HG02981 (cell line): ENCODE data around the gene RBBP8NL.
"Not testable (repeated sequence)": the region's sequence is repeated elsewhere in the genome, so short reads cannot be mapped to it uniquely, and the experiment has no call there.

Experiments
- ATAC-seq: cut with Tn5 transposase; IDR thresholded peaks from one replicate; pipeline ENCODE4 v1.9.1; 2021; ENCODE audit warnings: mild to moderate bottlenecking, moderate library complexity; ENCODE audit not compliant: unreplicated experiment

RBBP8NL gene

DNA sequence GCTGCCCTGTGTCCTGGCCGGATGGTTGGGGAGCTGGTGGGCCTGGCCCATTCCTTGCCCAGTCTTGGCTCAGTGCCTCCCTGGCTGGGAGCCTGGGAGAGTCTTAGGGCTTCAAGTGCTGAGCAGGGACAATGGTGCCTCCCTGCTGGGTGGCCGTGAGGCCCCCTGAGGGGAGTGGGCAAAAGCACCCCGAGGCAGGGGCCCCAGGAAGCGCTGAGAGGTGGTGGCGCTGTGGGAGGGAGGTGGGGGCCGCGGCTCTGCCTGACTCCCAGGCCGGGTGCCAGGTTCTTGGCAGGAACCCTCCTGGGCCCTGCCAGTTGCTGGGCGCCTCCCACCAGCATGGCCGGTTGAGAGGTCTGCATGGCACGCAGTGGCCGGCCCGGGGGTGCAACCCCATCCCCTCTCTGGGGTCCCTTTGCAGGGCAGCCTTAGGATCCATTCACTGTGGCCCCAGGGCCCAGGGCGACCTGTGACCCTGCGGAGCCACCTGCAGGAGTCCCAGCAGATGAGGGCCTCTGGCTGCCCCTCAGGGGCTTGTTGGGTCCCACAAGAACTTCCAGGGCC, 49.6 kb downstream of the RBBP8NL start:
- no peak for ATAC-seq

DNA sequence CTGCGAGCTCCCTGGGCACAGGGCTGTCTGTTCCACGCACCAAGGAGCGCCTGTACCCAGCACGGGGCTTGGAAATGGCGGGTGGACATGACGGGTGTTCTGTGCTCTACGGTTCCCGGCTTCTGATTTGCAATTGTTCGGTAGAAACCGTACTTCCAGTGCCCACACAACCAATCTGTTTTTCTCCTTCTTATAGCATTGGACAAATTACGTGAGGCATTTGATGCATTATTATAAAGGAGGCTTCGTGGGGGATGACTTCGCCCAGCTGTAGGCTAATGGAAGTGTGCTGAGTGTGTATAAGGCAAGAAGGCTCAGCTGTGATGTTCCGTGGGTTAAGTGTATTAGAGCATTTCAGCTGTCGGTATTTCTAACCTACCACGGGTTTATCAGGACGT, 50.3 kb downstream of the RBBP8NL start:
- ATAC-seq = no peak

DNA sequence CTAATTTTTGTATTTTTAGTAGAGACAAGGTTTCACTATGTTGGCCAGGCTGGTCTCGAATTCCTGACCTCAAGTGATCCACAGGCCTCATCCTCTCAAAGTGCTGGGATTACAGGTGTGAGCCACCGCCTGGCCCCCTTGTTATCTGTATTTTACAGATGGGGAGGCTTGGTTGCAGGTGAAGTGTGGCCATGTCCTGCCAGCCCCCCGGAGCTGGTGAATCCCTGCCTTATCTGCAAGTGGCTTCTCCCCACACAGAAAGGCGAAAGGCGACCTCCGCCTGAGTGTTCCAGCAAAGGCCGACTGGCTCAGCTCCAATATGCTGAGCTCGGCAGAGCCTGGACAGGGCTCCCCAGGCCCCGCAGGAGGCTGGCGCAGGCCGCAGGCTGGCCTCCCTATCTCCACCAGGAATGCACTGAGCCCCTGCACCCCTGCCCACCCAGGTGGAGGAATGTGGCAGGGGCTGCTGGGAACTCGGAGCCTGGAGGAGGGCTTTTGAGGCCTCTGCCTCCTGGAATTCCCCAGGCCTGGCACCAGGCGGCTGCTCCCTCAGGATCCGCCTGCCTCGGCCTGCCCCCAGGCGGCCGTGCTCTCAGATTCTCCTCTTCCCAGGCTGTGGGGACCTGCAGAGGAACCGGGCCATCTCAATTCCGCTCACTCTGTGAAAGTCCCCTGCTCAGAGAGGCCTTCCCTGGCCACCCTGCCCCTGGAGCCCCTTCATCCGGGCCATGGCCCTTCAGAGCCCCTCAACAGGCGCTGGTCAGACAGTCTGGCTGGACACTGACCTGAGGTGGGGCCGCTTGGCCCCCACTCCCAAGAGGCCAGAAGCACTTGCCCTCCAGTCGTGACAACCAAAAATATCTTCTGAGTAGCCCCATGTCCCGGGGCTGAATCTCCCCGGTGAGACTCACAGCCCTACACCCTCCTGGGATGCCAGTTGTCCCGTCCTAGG, 51.0 kb downstream of the RBBP8NL start:
- no peak for ATAC-seq

DNA sequence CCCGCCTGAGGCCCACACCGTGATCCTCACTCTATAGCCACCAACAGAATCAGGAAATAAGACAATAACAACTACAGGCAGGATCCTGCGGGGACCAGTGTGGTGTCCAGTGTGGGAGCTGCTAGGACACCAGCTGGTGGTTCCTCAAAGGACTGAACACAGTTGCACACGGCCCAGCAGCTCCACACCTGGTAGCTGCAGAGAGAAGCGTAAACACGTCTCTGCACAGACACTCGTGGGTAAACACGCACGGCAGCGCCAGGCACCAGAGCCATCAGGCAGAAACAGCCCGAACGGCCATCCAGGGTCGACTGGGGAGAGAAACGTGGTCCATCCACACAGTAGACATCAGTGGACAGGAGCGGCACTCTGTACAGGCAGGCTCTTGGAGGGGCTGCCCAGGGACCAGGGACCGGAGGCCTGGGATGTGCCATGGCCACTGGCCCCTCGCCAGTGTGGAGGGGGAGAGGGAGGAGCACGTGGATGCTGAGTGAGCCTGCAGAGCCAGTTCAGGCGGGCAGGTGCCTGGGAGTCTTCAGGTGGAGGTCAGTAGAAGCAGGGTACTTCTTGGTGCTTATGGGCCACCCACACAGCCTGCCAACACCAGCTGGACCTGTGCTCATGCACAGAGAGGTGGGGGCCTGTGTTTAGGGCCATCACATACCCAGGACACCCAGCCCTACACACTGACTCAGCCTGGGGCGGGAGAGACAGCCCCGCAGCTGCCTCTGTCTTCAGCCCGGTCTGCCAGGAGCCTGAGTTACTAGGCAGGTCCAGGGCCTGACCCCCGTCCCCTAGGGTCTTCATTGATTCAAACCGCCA, 52.8 kb downstream of the RBBP8NL start:
- no peak for ATAC-seq

DNA sequence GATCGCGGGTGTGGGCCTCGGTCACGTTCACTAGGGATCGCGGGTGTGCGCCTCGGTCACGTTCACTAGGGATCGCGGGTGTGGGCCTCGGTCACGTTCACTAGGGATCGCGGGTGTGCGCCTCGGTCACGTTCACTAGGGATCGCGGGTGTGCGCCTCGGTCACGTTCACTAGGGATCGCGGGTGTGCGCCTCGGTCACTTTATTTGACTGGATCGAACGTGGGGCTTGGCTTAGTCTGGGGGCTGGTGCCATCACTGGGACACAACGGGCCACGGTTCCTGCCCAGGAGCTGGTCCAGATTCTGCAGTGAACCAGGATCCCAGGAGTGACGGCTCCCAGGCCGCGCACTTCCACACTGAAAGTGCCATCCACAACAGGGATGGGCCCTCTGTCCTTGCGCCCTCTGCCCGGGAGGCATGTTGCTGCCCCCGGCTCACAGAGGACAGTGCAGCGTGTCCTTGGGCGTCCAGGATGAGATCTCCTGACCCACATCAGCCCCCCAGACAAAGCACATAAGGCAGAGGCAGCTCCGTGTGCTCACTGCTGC, 53.6 kb downstream of the RBBP8NL start:
- ATAC-seq = not testable (repeated sequence)

DNA sequence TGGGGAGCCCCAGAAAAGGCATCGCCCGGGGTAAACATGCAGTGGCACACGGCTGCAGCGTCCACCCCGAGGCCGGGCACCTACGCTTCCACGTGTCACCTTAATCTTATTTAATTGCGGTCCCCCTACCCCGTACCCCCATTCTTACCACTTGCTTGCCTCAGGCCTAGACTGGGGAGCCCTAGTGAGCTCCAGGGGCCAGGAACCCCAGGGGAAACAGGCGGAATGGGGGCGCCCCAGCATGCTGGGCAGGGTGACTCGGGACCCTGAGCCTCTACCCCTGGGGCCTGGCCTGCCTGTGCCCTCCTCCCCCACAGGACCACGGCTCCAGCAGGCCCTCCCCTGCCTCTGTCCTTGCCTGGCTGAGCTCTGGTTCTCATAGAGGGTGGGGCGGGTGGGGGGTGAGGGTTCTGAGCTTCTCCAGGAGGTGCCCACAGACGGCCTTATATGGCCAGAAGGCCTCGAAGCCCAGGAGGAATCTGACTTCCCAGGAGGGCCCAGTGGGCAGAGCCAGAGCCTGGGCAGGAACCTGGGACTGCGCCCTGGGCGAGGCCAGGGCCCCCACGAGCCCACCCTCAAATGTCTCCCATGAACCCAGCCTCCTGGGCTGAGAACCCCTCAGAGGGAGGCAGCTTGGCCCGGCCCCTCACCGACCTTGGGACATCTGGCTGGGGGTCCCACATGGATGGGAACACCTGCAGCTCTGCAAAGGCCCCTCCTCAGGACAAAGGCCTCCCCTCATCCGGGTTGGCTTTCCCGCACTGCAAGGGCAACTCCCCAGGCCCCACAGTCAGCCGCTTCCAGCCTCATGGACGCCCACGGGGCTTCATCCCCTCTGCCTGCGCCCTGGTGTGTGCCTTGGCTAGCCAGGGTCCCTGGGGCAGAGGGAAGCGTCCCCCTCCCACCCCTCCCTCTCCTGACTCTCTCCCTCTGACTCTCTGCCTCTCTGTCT, 55.0 kb downstream of the RBBP8NL start:
- ATAC-seq = no peak

DNA sequence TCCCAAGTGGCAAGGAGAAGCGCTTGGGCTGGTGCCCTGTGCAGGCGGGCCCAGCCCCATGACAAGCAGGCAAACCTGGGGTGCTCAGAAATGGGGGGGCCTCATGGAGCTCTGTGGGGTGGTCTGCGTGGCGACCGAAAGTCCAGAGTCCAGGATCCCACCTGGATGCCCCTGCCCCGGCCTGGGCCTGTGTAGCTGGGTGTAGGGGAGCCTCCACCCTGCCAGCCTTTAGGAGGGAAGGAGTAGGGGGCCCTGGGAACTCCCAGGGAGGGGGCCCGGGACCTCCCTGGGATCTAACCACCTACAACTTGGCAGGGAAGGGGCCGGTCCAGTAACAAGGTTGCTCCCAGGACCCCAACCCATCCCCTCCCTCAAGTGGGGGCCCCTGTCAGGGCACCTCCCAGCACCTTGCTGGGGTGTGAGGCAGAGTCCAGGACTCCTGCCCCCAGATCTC, 55.7 kb downstream of the RBBP8NL start:
- ATAC-seq = no peak

- no peak for ATAC-seq
These were observed 56.3 kb downstream of the RBBP8NL start for GRCh38 chr20:62370807-62371587.

- no peak for ATAC-seq
These were observed 57.1 kb downstream of the RBBP8NL start for GRCh38 chr20:62370115-62370806.

GRCh38 chr20:62369815-62370114, 57.6 kb downstream of the RBBP8NL start:
- ATAC-seq = no peak

DNA sequence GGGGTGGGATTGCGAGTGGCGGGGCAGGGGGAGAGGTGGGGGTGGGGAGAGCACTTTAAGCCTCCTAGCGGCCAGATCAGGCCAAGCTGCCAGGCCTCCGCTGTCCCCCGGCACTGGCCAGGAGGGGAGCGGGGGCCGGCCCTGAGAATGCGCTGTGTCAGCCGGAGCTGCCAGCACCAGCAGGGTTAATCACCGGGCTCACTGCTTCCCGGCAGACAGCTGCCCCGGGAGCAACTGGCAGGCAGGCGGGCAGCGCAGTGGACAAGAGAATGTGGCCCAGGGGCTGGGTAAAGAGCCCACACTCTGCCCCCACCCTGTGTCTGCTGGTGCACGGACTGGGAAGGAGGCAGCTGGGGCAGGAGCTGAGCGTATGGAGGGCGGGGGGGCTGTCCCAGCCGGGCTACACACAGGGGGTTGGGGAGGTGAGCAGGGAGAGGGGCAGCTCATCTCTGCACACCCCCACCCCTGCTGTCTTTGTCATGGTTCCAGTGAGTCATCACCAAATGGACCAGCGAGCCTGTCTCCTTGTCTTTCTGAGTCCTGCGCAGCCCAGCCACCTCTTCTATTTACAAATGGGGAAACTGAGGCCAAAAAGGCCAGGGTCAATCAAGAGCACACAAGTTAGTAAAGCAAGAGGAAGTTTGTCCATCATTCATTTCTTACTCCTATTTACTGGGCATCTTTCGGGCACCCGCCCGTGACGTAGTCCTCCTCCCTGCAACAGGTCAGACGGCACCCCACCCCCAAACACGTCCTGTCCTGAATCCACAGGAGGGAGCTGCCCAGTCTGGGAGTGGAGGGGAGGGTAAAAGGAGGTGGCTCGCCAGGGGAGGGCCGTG, 58.1 kb downstream of the RBBP8NL start:
- ATAC-seq = no peak

DNA sequence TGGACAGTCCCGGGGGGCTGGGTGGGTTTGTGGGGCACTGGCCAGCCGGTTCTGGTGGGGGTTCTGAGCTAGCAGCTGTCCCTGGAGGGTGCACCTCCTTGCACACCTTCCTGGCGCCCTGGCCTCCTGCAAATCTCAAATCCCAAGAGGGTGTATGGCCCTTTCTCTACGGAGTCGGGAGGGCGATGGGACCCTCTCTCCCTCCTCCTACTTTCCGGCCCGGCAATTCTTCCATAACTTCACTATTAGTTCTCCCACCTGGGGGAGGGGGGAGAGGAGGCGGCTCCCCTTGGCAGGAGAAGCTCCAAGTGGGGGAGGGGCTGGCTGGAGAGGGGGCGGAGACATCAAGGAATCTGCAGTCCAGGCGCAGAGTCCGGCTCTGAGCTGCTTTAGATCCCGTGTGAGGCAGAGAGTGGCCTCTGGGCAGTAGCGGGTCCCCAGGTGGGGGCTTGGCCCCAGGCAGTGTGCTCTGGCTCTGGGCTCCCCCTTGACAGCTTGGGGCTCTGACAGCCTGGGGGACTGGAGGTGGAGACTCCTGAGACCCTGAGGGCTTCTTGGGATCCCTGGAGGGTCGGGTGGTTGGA, 58.9 kb downstream of the RBBP8NL start:
- no peak for ATAC-seq

DNA sequence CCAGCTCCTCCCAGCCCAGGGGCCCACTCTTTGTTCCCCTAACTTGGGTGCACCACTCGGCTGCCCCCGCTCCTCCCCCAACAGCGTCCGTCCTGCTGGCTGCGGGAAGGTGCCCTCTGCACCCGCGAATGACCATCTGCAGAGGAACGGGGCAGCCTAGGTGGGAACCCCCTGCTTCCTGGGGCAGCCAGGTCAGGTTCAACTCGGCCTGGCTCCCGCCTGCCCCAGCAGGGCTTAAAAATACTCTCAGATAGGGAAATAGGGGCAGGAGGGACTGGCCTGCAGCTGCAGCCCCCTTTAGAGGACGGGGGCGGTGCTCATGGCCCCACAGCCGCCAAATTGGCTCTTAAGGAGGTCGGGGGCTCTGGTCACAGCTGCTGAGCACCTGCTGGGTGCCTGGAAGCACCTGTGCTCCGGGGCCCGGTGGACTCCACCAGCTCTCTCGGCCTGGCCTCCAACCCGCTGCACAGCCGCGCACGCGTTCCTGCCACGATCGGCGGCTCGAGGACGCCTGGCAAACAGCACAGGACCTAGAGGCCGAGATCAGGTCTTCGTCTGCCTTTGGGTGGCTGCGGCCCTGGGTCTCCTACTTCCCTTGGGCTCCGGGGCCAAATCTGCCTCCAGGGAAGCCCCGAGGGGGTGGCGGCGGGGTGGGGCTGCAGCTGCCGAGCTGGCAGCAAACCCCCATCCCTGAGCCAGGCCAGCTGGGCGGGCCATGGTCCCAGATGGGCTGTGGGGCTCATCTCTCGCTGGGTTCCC, 59.5 kb downstream of the RBBP8NL start:
- no peak for ATAC-seq

GRCh38 chr20:62367136-62367632, 60.2 kb downstream of the RBBP8NL start, which contains the start of gene LAMA5:
TSS of gene LAMA5 (minus strand) at chr20:62367312. CDS start at chr20:62367245, 67 bp downstream.
- ATAC-seq = no peak

- ATAC-seq = no peak
These were observed 60.8 kb downstream of the RBBP8NL start for GRCh38 chr20:62366370-62367135.
